HG02885 (cell line): ENCODE results near the gene HID1.

Experiments
- ATAC-seq: cut with Tn5 transposase; IDR thresholded peaks from one replicate; pipeline ENCODE4 v1.9.1; 2021; ENCODE audit warnings: mild to moderate bottlenecking; ENCODE audit not compliant: unreplicated experiment, poor library complexity

Gene HID1

DNA sequence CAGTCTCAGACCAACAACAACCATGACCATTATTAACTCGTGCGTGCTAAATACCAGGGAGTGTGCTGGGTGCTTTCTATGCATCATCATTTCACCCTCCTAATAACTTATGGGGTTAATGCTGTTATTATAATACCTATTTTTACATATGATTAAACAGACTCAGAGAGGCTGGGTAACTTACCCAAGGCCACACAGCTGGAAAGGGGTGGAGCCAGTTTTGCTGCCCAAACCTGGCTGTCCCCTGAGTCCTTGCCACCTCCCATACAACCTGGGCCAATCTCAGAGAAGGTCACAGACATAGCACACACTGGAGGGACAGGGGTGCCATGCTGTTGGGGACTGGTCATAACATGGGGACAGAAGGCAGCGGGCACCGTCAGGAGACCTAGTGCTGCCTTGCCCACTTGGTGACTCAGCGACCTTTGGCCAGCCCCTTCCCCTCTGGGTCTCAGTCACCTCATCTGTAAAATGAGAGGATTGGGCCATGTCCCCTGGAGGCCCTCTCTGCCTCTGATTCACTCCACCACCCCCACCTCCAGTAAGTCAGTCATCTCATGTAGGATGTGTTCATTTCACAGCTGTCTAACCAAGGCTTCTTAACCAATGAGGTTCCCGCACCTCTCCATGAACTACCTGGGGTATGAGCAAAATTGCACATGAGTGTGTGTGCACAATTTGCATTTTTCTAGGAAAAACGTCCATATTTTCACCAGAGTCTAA is 67.7 kb downstream of the HID1 start:
- no peak for ATAC-seq

GRCh38 chr17:74903671-74904070 is 68.9 kb downstream of the HID1 start:
- no peak for ATAC-seq

DNA sequence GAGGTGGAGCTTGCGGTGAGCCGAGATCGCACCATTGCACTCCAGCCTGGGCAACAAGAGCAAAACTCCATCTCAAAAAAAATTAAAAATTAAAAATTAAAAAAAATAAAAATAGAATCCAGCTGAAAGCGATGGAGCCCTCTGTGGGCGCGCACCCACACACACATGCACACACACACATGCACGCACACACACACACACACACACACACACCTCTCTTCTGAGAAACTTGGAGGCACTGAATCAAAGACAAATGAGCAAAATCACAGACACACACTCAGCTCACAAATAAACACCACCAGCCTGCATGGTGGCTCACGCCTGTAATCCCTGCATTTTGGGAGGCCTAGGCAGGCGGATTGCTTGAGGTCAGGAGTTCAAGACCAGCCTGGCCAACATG is 69.5 kb downstream of the HID1 start:
- ATAC-seq: no peak

DNA sequence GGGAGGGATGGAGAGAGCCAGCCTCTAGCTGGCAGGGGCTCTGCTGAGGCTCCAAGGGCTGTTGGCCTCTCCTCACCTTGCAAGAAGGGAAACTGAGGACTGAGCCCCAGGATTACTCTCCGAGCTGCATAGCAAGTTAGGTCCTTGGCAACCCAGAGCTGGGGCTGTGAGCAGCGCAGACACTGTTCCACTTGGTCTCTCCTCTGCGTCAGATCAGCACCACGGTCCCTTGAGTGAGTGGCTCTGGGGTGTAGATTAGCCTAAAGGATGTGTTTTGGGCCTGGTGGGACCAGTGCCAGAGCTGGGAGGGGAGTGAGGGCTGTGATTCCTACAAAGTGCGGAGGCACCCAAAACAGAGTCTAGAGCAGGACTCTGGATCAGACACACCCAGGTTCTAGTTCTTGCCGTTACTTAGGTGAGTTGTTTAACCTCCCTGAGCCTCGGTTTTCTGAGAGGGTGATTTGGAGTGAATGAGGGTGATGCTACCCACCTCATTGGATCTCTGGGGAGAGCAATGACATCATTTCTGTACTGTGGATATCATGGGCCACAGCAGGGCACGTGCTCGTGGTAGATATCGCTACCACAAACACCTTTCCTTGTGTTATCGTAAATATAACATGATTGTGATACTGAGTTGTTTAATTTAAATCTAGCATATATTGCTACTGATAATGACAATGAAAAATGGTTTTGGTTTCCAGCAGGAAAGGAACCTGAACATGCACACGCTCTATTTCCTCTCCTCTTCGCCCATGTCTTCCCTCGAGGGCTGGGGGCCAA is 71.0 kb downstream of the HID1 start:
- ATAC-seq: no peak
